Endothelial cell of umbilical vein (primary cell): ENCODE measurements around the gene FAM9A. TPM values are rescaled to one million over a fixed set of nuclear protein-coding genes. Genes with fewer than 3 reads are reported as not detected.
"Not testable (repeated sequence)": the region's sequence is repeated elsewhere in the genome, so short reads cannot be mapped to it uniquely, and the experiment has no call there.

Experiments used
- BruUV-seq: library from RNA; stranded (reverse); fragments of 400-500 nt; replicated peaks from 2 replicates; lab custom pipeline; 2021; lab: Mats Ljungman, UMichigan
- CTCF ChIA-PET: fragments of 300-600, 350-600 bp; sonication (Branson Sonifier 250); formaldehyde crosslinking; loops from one replicate; lab custom pipeline; 2021; ENCODE audit warnings: antibody characterized with exemption, inconsistent platforms; lab: Charles Lee
- POLR2A ChIA-PET: fragments of 300-600, 350-600 bp; sonication (Branson Sonifier 250); formaldehyde crosslinking; loops from one replicate; lab custom pipeline; 2021; ENCODE audit warnings: antibody characterized with exemption, inconsistent platforms; lab: Charles Lee
- DNase-seq: peaks from one replicate; pipeline ENCODE4 v3.0.0-alpha.2; 2011; ENCODE audit warnings: low read depth, low spot score
- FAIRE-seq: peaks from 2 replicates; lab custom pipeline; 2011; peaks lifted over from hg19 to GRCh38; lab: Jason Lieb, UNC
- H2AFZ ChIP-seq: 2 replicates; pipeline ENCODE4 v1.6.0; 2012; ENCODE audit warnings: low read depth, low read length, control low read depth, inconsistent platforms
- H3K27ac ChIP-seq: 2 replicates; pipeline ENCODE4 v1.5.1; 2011; ENCODE audit warnings: low read depth, mild to moderate bottlenecking, control low read depth, low read length, moderate library complexity; ENCODE audit not compliant: insufficient read depth
- H3K27me3 ChIP-seq, 2 experiments: 2 replicates each; pipeline versions ENCODE4 v1.6.0 to v1.6.1; 2011; ENCODE audit warnings: low read length in 2 of 2, mixed read lengths in 1 of 2; ENCODE audit not compliant: control insufficient read depth in 2 of 2, insufficient read depth in 2 of 2
- H3K36me3 ChIP-seq, 2 experiments: 2 replicates in 1 of 2; 3 replicates in 1 of 2; pipeline ENCODE4 v1.5.1; 2011; ENCODE audit warnings: low read length in 2 of 2, mild to moderate bottlenecking in 1 of 2, moderate library complexity in 1 of 2; ENCODE audit not compliant: control insufficient read depth in 2 of 2, insufficient read depth in 2 of 2; ENCODE audit errors: extremely low read depth in 1 of 2
- H3K4me1 ChIP-seq: 3 replicates; pipeline ENCODE4 v1.5.1; 2011; ENCODE audit warnings: mild to moderate bottlenecking, low read length; ENCODE audit not compliant: control insufficient read depth, insufficient read depth; ENCODE audit errors: extremely low read depth
- H3K4me2 ChIP-seq: 2 replicates; pipeline ENCODE4 v1.6.1; 2011; ENCODE audit warnings: low read length, control low read depth, mixed read lengths; ENCODE audit not compliant: insufficient read depth
- H3K4me3 ChIP-seq, 3 experiments: fragments of 200-600 bp in 1 of 3; sonication (generic), shearing (Covaris generic) in 1 of 3; replicated peaks in 1 of 3; 2 replicates each; pipeline ENCODE4 v1.5.1; 2011 to 2016; ENCODE audit warnings: control low read depth in 3 of 3, low read length in 3 of 3, mild to moderate bottlenecking in 2 of 3, inconsistent platforms in 1 of 3, low read depth in 1 of 3, moderate library complexity in 1 of 3; ENCODE audit not compliant: insufficient read depth in 1 of 3
- H3K79me2 ChIP-seq: 2 replicates; pipeline ENCODE4 v1.6.0; 2012; ENCODE audit warnings: low read length, inconsistent platforms; ENCODE audit not compliant: control insufficient read depth, insufficient read depth
- H3K9ac ChIP-seq: replicated peaks from 2 replicates; pipeline ENCODE3; 2011; ENCODE audit warnings: low read length, control low read depth; ENCODE audit not compliant: insufficient read depth; ENCODE audit errors: extremely low read depth
- H3K9me1 ChIP-seq: replicated peaks from 3 replicates; pipeline ENCODE4 v1.6.0; 2011; ENCODE audit warnings: mild to moderate bottlenecking, low read length; ENCODE audit not compliant: control insufficient read depth, insufficient read depth; ENCODE audit errors: extremely low read depth
- H3K9me3 ChIP-seq: replicated peaks from 2 replicates; pipeline ENCODE4 v1.5.1; 2012; ENCODE audit warnings: low read length, inconsistent platforms; ENCODE audit not compliant: control insufficient read depth, insufficient read depth
- H4K20me1 ChIP-seq: replicated peaks from 2 replicates; pipeline ENCODE3; 2011; ENCODE audit warnings: mild to moderate bottlenecking, low read length; ENCODE audit not compliant: control insufficient read depth, insufficient read depth; ENCODE audit errors: extremely low read depth
- EZH2 ChIP-seq: IDR thresholded peaks from 2 replicates; pipeline ENCODE4 v1.6.1; 2012; ENCODE audit warnings: borderline replicate concordance, low read depth, mild to moderate bottlenecking, moderate library complexity, low read length, inconsistent platforms; ENCODE audit not compliant: severe bottlenecking
- FOS ChIP-seq: IDR thresholded peaks from 2 replicates; pipeline ENCODE4 v1.6.1; 2011; ENCODE audit warnings: mild to moderate bottlenecking, low read length, moderate library complexity, borderline replicate concordance; ENCODE audit not compliant: insufficient read depth
- GATA2 ChIP-seq: IDR thresholded peaks from 2 replicates; pipeline ENCODE4 v1.7.0; 2011; ENCODE audit warnings: low read depth, mild to moderate bottlenecking, moderate library complexity, mixed read lengths, low read length; ENCODE audit not compliant: insufficient read length, insufficient read depth
- JUN ChIP-seq: IDR thresholded peaks from 2 replicates; pipeline ENCODE4 v1.6.1; 2011; ENCODE audit warnings: borderline replicate concordance, low read depth; ENCODE audit not compliant: insufficient read length, insufficient read depth
- MAX ChIP-seq: IDR thresholded peaks from 2 replicates; pipeline ENCODE4 v1.6.1; 2011; ENCODE audit not compliant: insufficient read depth, insufficient read length
- MYC ChIP-seq: IDR thresholded peaks from one replicate; pipeline ENCODE4 v1.6.1; 2011; ENCODE audit warnings: mild to moderate bottlenecking, low read depth, low read length
- POLR2A ChIP-seq: IDR thresholded peaks from 2 replicates; pipeline ENCODE4 v1.6.1; 2012; ENCODE audit warnings: low read depth, mild to moderate bottlenecking, control low read depth, low read length
- POLR2AphosphoS5 ChIP-seq: IDR thresholded peaks from 2 replicates; pipeline ENCODE4 v1.6.1; 2012; ENCODE audit warnings: low read depth, mild to moderate bottlenecking, control low read depth, low read length, moderate library complexity; ENCODE audit not compliant: insufficient read depth
- dilution Hi-C: fragments of 300-500 bp; cut with MboI; formaldehyde crosslinking; loops from one replicate; pipeline ENCODE4 v1.15.0; 2019; ENCODE audit warnings: low sequenced_read_pairs; ENCODE audit not compliant: extremely low pct_ligation_motif_present
- intact Hi-C: fragments of 100-400 bp; cut with micrococcal nuclease; formaldehyde crosslinking; loops from one replicate; pipeline ENCODE4 v1.10.0; 2022
- polyA plus RNA-seq, 4 experiments: library from polyadenylated mRNA; depleted of rRNA in 3 of 4; stranded (reverse) in 3 of 4; unstranded in 1 of 4; fragments of >200 nt; gene quantifications; 2 replicates each; pipeline versions ENCODE4 v1.2.1 to v1.2.3, GENCODE V29; 2011 to 2012; ENCODE audit warnings: missing spikeins in 1 of 4
- total RNA-seq: library from RNA; stranded (reverse); gene quantifications from 2 replicates; pipeline ENCODE4 v1.2.3, GENCODE V29; 2021
- TF ChIP-seq, protein P1 (sequence below), 2 donors: IDR thresholded peaks; 1 replicate in 1 of 2; 2 replicates in 1 of 2; pipeline ENCODE4 v1.5.1; 2011; ENCODE audit warnings: low read length in 2 of 2, mild to moderate bottlenecking in 2 of 2, moderate library complexity in 2 of 2, control low read depth in 1 of 2, inconsistent platforms in 1 of 2, low read depth in 1 of 2; ENCODE audit not compliant: insufficient read depth in 1 of 2; ENCODE audit errors: extremely low read depth in 1 of 2

Gene FAM9A
- total and polyA plus RNA-seq, 2 donors (not counting 3 experiments of a cell fraction or from before 2014, with no cell fraction given): not detected

- intact Hi-C loops, H3K27ac ChIP-seq, H4K20me1 ChIP-seq, BruUV-seq, POLR2A ChIA-PET, H3K9me3 ChIP-seq, DNase-seq, H3K9ac ChIP-seq, H2AFZ ChIP-seq, H3K36me3 ChIP-seq, H3K27me3 ChIP-seq, H3K4me3 ChIP-seq, H3K4me1 ChIP-seq, dilution Hi-C loops, H3K4me2 ChIP-seq, FAIRE-seq, H3K9me1 ChIP-seq, CTCF ChIA-PET, H3K79me2 ChIP-seq: not testable (repeated sequence)
Measured at GRCh38 chrX:8798702-8799101, 2.5 kb downstream of the FAM9A start.

- H3K9me1 ChIP-seq, H3K4me1 ChIP-seq, H3K27me3 ChIP-seq, H4K20me1 ChIP-seq, H3K9ac ChIP-seq, BruUV-seq, H2AFZ ChIP-seq, H3K27ac ChIP-seq, H3K36me3 ChIP-seq, H3K9me3 ChIP-seq, dilution Hi-C loops, H3K4me2 ChIP-seq, intact Hi-C loops, DNase-seq, POLR2A ChIA-PET, FAIRE-seq, H3K79me2 ChIP-seq, H3K4me3 ChIP-seq: not testable (repeated sequence)
- CTCF ChIA-PET: interaction anchor here (1.1 kb wide), 1 partner anchor 93 kb away, joined by 3 read pairs; no protein-coding TSS in a partner anchor
Measured at GRCh38 chrX:8787119-8787518, 14.1 kb downstream of the FAM9A start.

- intact Hi-C loops (no loop called here), dilution Hi-C loops (no loop called here)
- H2AFZ ChIP-seq: no peak overlapping the region
- no peak for FAIRE-seq
- TF ChIP-seq POLR2AphosphoS5 (no peak), GATA2 (no peak), MYC (no peak), FOS (no peak), POLR2A (no peak), EZH2 (no peak), JUN (no peak), MAX (no peak)
- TF ChIP-seq, protein P1, sequence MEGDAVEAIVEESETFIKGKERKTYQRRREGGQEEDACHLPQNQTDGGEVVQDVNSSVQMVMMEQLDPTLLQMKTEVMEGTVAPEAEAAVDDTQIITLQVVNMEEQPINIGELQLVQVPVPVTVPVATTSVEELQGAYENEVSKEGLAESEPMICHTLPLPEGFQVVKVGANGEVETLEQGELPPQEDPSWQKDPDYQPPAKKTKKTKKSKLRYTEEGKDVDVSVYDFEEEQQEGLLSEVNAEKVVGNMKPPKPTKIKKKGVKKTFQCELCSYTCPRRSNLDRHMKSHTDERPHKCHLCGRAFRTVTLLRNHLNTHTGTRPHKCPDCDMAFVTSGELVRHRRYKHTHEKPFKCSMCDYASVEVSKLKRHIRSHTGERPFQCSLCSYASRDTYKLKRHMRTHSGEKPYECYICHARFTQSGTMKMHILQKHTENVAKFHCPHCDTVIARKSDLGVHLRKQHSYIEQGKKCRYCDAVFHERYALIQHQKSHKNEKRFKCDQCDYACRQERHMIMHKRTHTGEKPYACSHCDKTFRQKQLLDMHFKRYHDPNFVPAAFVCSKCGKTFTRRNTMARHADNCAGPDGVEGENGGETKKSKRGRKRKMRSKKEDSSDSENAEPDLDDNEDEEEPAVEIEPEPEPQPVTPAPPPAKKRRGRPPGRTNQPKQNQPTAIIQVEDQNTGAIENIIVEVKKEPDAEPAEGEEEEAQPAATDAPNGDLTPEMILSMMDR (IDR thresholded peaks at IDR 0.05; ENCODE audit: extremely low read depth in 1 of 2, insufficient read depth in 1 of 2, low read depth in 1 of 2, low read length in 2 of 2): no peak
- no peaks in the 10 kb centered on the region for H3K36me3 ChIP-seq
- ChIA-PET CTCF (no interaction called here), POLR2A (no interaction called here)
- H3K4me2 ChIP-seq: no peak overlapping the region
- BruUV-seq: no TSS peak
- DNase-seq: no peak
- H4K20me1 ChIP-seq: no peaks in the 10 kb centered on the region
- H3K4me3 ChIP-seq: no peak overlapping the region
- H3K79me2 ChIP-seq: no peaks in the 10 kb centered on the region
- no peak overlapping the region for H3K9ac ChIP-seq
- H3K27ac ChIP-seq: no peak overlapping the region
- no peaks in the 10 kb centered on the region for H3K9me1 ChIP-seq
- H3K9me3 ChIP-seq: no peaks in the 10 kb centered on the region
- no peaks in the 10 kb centered on the region for H3K4me1 ChIP-seq
- no peaks in the 10 kb centered on the region for H3K27me3 ChIP-seq
Measured at GRCh38 chrX:8784162-8784561, 17.0 kb downstream of the FAM9A start.
